Measurements from ENCODE around the gene CCDC182.

Gene CCDC182

GRCh38 chr17:57721967-57722703 lies 23.0 kb downstream of the CCDC182 start:
- no peak overlapping the region for H3K27ac ChIP-seq (ENCODE audit: insufficient read depth, low read length, poor library complexity, severe bottlenecking)
- H3K4me3 ChIP-seq (ENCODE audit: insufficient read depth, low read depth, low read length, poor library complexity, severe bottlenecking): no peak overlapping the region
- no peaks in the 10 kb centered on the region for H3K4me1 ChIP-seq (ENCODE audit: control insufficient read depth, insufficient read depth, low read length, poor library complexity, severe bottlenecking)
- DNase-seq: no peak
- H3K9me3 ChIP-seq (ENCODE audit: control insufficient read depth, low read length): no peaks in the 10 kb centered on the region
- no peaks in the 10 kb centered on the region for H3K27me3 ChIP-seq (replicated peaks; ENCODE audit: control insufficient read depth, insufficient read depth, low read length, poor library complexity, severe bottlenecking)
- no peaks in the 10 kb centered on the region for H3K36me3 ChIP-seq (ENCODE audit: control insufficient read depth, insufficient read depth, low read length)

DNA sequence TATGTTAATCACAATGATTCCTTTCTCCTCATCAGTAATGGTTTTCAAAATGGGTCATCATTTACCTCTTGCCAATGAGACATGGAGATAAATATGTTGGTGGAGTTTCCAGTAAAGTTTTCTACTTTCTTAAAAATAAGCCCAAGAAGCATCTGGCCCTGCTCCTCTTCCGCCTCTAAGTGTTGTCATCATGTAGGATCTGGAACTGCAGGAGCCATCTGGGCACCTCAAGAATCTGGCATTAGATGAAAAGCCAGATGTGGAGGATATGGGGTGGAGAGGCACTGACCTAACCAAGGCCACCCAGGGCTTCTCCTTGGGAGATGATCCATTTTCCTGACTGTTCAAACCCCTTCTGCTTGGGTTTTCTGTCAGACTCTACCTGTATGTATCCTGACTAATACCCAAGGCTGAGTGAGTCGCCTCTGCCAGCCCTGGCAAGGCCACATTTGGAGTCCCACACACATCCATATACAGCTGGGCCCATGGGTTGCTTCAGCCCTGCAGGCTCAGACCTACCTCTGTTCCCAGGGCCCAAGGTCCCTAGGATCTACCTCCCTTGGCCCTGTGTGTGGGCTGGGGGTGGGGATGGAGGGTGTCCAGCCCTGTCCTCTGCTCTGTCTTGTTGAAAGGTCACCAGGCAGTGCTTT lies 24.6 kb downstream of the CCDC182 start:
- Histone ChIP-seq H3K4me1 (ENCODE audit: control insufficient read depth, insufficient read depth, low read length, poor library complexity, severe bottlenecking) (no peaks in the 10 kb centered on the region), H3K27me3 (replicated peaks; ENCODE audit: control insufficient read depth, insufficient read depth, low read length, poor library complexity, severe bottlenecking) (no peaks in the 10 kb centered on the region), H3K36me3 (ENCODE audit: control insufficient read depth, insufficient read depth, low read length) (no peaks in the 10 kb centered on the region), H3K9me3 (ENCODE audit: control insufficient read depth, low read length) (no peaks in the 10 kb centered on the region), H3K27ac (ENCODE audit: insufficient read depth, low read length, poor library complexity, severe bottlenecking) (no peak overlapping the region), H3K4me3 (ENCODE audit: insufficient read depth, low read depth, low read length, poor library complexity, severe bottlenecking) (no peak overlapping the region)
- DNase-seq: no peak

GRCh38 chr17:57718878-57719277 lies 26.2 kb downstream of the CCDC182 start:
- no peaks in the 10 kb centered on the region for H3K9me3 ChIP-seq (ENCODE audit: control insufficient read depth, low read length)
- no peak overlapping the region for H3K27ac ChIP-seq (ENCODE audit: insufficient read depth, low read length, poor library complexity, severe bottlenecking)
- H3K4me3 ChIP-seq (ENCODE audit: insufficient read depth, low read depth, low read length, poor library complexity, severe bottlenecking): no peak overlapping the region
- H3K27me3 ChIP-seq (replicated peaks; ENCODE audit: control insufficient read depth, insufficient read depth, low read length, poor library complexity, severe bottlenecking): peaks cover 6% of the 10 kb centered on the region
- no peaks in the 10 kb centered on the region for H3K36me3 ChIP-seq (ENCODE audit: control insufficient read depth, insufficient read depth, low read length)
- H3K4me1 ChIP-seq (ENCODE audit: control insufficient read depth, insufficient read depth, low read length, poor library complexity, severe bottlenecking): no peaks in the 10 kb centered on the region
- no peak for DNase-seq

DNA sequence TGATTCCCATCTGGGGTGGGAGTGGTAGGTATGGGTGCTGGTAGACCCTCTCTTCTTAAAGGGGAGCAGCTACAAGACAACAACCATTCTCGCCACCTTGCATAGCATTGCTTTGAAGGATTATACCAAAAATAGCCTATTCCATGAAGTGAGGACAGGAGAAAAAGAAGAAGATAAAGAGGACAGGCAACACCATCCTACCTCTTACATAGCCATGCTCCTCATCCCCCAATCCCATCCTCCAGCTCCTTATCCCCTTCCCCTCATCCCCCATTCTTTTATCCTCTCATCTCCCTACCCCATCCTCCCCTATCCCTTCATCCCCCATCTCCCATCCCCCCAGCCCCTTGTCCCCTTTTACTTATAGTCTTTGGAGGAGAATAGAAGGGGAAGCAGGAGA lies 29.1 kb downstream of the CCDC182 start:
- Histone ChIP-seq H3K27me3 (replicated peaks; ENCODE audit: control insufficient read depth, insufficient read depth, low read length, poor library complexity, severe bottlenecking) (peaks cover 8% of the 10 kb centered on the region), H3K4me3 (ENCODE audit: insufficient read depth, low read depth, low read length, poor library complexity, severe bottlenecking) (no peak overlapping the region), H3K36me3 (ENCODE audit: control insufficient read depth, insufficient read depth, low read length) (no peaks in the 10 kb centered on the region), H3K4me1 (ENCODE audit: control insufficient read depth, insufficient read depth, low read length, poor library complexity, severe bottlenecking) (no peaks in the 10 kb centered on the region), H3K9me3 (ENCODE audit: control insufficient read depth, low read length) (no peaks in the 10 kb centered on the region), H3K27ac (ENCODE audit: insufficient read depth, low read length, poor library complexity, severe bottlenecking) (no peak overlapping the region)
- DNase-seq: no peak

GRCh38 chr17:57714665-57715180 lies 30.4 kb downstream of the CCDC182 start:
- Histone ChIP-seq H3K9me3 (ENCODE audit: control insufficient read depth, low read length) (no peaks in the 10 kb centered on the region), H3K4me1 (ENCODE audit: control insufficient read depth, insufficient read depth, low read length, poor library complexity, severe bottlenecking) (no peaks in the 10 kb centered on the region), H3K4me3 (ENCODE audit: insufficient read depth, low read depth, low read length, poor library complexity, severe bottlenecking) (no peak overlapping the region), H3K27ac (ENCODE audit: insufficient read depth, low read length, poor library complexity, severe bottlenecking) (no peak overlapping the region), H3K36me3 (ENCODE audit: control insufficient read depth, insufficient read depth, low read length) (no peaks in the 10 kb centered on the region), H3K27me3 (replicated peaks; ENCODE audit: control insufficient read depth, insufficient read depth, low read length, poor library complexity, severe bottlenecking) (peaks cover 8% of the 10 kb centered on the region)
- no peak for DNase-seq

DNA sequence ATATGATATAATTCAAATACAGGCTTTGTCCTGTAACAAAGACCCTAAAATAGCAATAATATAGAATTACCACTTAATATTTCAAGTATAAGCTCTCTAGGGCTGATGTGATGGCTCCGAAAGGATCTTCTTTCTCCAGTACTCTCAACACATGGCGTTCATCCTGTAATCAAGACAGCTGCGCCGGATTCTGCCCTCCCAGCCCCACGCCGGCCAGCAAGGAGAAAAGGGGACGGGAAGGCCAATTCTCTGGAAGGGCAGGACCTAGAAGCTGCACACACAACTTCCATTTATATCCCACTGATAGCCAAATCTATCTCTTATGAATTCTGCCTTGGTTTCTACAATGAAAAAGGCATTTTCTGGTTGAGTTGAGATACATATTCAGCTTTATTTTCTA lies 32.0 kb downstream of the CCDC182 start:
- DNase-seq: no peak
- Histone ChIP-seq H3K36me3 (ENCODE audit: control insufficient read depth, insufficient read depth, low read length) (no peaks in the 10 kb centered on the region), H3K9me3 (ENCODE audit: control insufficient read depth, low read length) (no peaks in the 10 kb centered on the region), H3K27me3 (replicated peaks; ENCODE audit: control insufficient read depth, insufficient read depth, low read length, poor library complexity, severe bottlenecking) (peaks cover 8% of the 10 kb centered on the region), H3K27ac (ENCODE audit: insufficient read depth, low read length, poor library complexity, severe bottlenecking) (no peak overlapping the region), H3K4me3 (ENCODE audit: insufficient read depth, low read depth, low read length, poor library complexity, severe bottlenecking) (no peak overlapping the region), H3K4me1 (ENCODE audit: control insufficient read depth, insufficient read depth, low read length, poor library complexity, severe bottlenecking) (no peaks in the 10 kb centered on the region)

DNA sequence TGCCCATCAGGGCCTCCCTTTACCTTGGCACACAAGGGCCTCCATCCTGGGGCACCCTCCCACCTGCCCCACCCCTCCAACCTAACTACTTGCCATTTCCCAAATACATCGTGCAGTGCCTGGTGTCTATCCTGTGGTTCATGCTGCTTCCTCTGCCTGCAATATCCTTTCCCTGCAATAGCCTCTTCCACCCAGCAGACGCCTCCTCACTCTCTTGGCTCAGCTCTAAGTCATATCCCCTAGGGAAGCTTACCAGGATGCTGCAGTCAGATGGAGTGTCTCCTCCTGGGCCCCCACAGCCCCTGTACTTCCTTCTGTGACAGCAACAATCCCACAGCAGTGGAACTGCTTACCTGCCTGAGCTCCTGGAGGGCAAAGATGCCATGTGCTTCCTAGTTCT lies 36.7 kb downstream of the CCDC182 start:
- no peak overlapping the region for H3K4me3 ChIP-seq (ENCODE audit: insufficient read depth, low read depth, low read length, poor library complexity, severe bottlenecking)
- H3K27me3 ChIP-seq (replicated peaks; ENCODE audit: control insufficient read depth, insufficient read depth, low read length, poor library complexity, severe bottlenecking): no peaks in the 10 kb centered on the region
- no peaks in the 10 kb centered on the region for H3K36me3 ChIP-seq (ENCODE audit: control insufficient read depth, insufficient read depth, low read length)
- DNase-seq: no peak
- no peak overlapping the region for H3K27ac ChIP-seq (ENCODE audit: insufficient read depth, low read length, poor library complexity, severe bottlenecking)
- H3K9me3 ChIP-seq (ENCODE audit: control insufficient read depth, low read length): no peaks in the 10 kb centered on the region
- H3K4me1 ChIP-seq (ENCODE audit: control insufficient read depth, insufficient read depth, low read length, poor library complexity, severe bottlenecking): no peaks in the 10 kb centered on the region

GRCh38 chr17:57707892-57708291 lies 37.2 kb downstream of the CCDC182 start:
- no peak for DNase-seq
- Histone ChIP-seq H3K27ac (ENCODE audit: insufficient read depth, low read length, poor library complexity, severe bottlenecking) (no peak overlapping the region), H3K27me3 (replicated peaks; ENCODE audit: control insufficient read depth, insufficient read depth, low read length, poor library complexity, severe bottlenecking) (no peaks in the 10 kb centered on the region), H3K36me3 (ENCODE audit: control insufficient read depth, insufficient read depth, low read length) (no peaks in the 10 kb centered on the region), H3K4me1 (ENCODE audit: control insufficient read depth, insufficient read depth, low read length, poor library complexity, severe bottlenecking) (no peaks in the 10 kb centered on the region), H3K4me3 (ENCODE audit: insufficient read depth, low read depth, low read length, poor library complexity, severe bottlenecking) (no peak overlapping the region), H3K9me3 (ENCODE audit: control insufficient read depth, low read length) (no peaks in the 10 kb centered on the region)

DNA sequence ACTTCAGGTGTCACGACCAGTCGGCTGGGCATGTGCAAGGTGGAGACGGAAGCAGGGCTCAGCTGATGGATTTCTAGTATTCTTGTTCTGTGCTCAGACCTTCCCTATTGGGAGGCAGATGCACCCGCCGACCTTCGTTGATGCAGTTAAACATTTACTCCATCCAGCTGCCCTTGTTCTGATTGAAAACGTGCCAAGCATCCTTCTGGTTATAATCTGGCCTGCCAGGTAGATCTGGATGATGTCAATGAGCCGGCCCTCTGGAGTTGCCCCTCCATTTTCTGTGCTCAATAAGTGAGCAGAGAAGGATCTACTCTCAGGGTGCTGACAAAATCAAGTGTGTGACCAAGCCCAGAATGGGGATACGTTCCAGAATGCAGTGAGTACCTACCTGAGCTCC lies 38.3 kb downstream of the CCDC182 start:
- no peaks in the 10 kb centered on the region for H3K27me3 ChIP-seq (replicated peaks; ENCODE audit: control insufficient read depth, insufficient read depth, low read length, poor library complexity, severe bottlenecking)
- DNase-seq: no peak
- no peak overlapping the region for H3K27ac ChIP-seq (ENCODE audit: insufficient read depth, low read length, poor library complexity, severe bottlenecking)
- no peaks in the 10 kb centered on the region for H3K9me3 ChIP-seq (ENCODE audit: control insufficient read depth, low read length)
- no peak overlapping the region for H3K4me3 ChIP-seq (ENCODE audit: insufficient read depth, low read depth, low read length, poor library complexity, severe bottlenecking)
- no peaks in the 10 kb centered on the region for H3K36me3 ChIP-seq (ENCODE audit: control insufficient read depth, insufficient read depth, low read length)
- H3K4me1 ChIP-seq (ENCODE audit: control insufficient read depth, insufficient read depth, low read length, poor library complexity, severe bottlenecking): no peaks in the 10 kb centered on the region

DNA sequence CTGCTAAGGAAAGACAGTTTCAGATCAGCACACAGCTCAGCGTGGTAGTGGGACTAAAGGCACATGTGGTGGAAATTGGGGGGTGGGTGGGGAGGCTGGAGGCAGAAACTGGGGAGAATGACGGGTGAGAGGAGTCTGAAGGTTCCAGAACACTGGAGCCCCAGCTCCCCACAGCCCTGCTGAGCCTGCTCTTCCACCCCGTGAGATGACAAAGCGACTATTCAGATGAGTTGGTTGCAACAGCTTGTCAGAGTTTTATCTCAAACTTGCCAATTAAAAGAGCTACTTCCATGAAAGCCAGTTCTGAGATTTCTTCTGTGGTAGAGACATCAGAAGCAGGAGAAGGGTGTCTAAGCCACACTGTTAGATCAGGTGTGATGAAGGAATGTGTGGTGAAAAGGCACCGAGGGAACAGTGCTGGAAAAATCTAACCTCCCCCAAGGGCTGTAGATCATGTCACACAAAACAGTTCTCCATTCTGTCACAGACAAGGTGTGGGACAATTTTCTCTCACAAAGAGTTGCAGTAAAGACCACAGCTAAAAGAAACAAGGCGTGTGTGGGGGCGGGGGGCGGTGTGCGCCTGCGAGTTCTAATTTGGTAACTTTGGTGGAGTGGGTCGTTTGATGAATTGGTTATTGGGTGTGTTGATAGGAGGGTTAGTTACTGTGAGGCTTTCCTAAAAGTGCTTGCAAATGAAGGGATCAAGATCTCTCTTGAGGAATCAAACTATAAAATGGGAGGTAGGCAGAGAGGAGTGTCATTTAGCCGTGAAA lies 39.0 kb downstream of the CCDC182 start:
- no peaks in the 10 kb centered on the region for H3K27me3 ChIP-seq (replicated peaks; ENCODE audit: control insufficient read depth, insufficient read depth, low read length, poor library complexity, severe bottlenecking)
- no peak overlapping the region for H3K27ac ChIP-seq (ENCODE audit: insufficient read depth, low read length, poor library complexity, severe bottlenecking)
- DNase-seq: no peak
- H3K9me3 ChIP-seq (ENCODE audit: control insufficient read depth, low read length): no peaks in the 10 kb centered on the region
- H3K4me1 ChIP-seq (ENCODE audit: control insufficient read depth, insufficient read depth, low read length, poor library complexity, severe bottlenecking): no peaks in the 10 kb centered on the region
- H3K4me3 ChIP-seq (ENCODE audit: insufficient read depth, low read depth, low read length, poor library complexity, severe bottlenecking): no peak overlapping the region
- no peaks in the 10 kb centered on the region for H3K36me3 ChIP-seq (ENCODE audit: control insufficient read depth, insufficient read depth, low read length)
